HL-60 (cell line): Measurements from ENCODE around the gene FEM1A.

ENCODE experiments used
- DNase-seq, 2 experiments: peaks; one replicate each; pipeline ENCODE4 v3.0.0-alpha.2; 2010 to 2020; ENCODE audit warnings: low read depth in 1 of 2, low spot score in 1 of 2
- H3K27ac ChIP-seq: fragments of 250-450 bp; sonication (Bioruptor Pico); replicated peaks from 2 replicates; pipeline ENCODE4 v1.5.1; 2020; ENCODE audit warnings: mild to moderate bottlenecking, moderate library complexity
- H3K27me3 ChIP-seq: fragments of 250-450 bp; sonication (Bioruptor Pico); 2 replicates; pipeline ENCODE4 v1.5.1; 2021; ENCODE audit warnings: mild to moderate bottlenecking, moderate library complexity; ENCODE audit not compliant: insufficient read depth, poor library complexity, severe bottlenecking
- H3K4me3 ChIP-seq: replicated peaks from 2 replicates; pipeline ENCODE4 v1.5.1; 2011; ENCODE audit warnings: mild to moderate bottlenecking, control low read depth, low read length; ENCODE audit not compliant: insufficient read depth
- CTCF ChIP-seq: IDR thresholded peaks from one replicate; pipeline ENCODE4 v1.5.1; 2011; ENCODE audit warnings: low read length, control low read depth, inconsistent platforms; ENCODE audit not compliant: insufficient read depth
- GABPA ChIP-seq: IDR thresholded peaks from 2 replicates; pipeline ENCODE4 v1.6.1; 2012; ENCODE audit warnings: low read depth
- POLR2AphosphoS5 ChIP-seq: IDR thresholded peaks from 2 replicates; pipeline ENCODE4 v1.6.1; 2012; ENCODE audit warnings: low read depth
- REST ChIP-seq: IDR thresholded peaks from 2 replicates; pipeline ENCODE4 v1.6.1; 2012; ENCODE audit warnings: low read depth; ENCODE audit not compliant: insufficient replicate concordance
- SPI1 ChIP-seq: IDR thresholded peaks from 2 replicates; pipeline ENCODE4 v1.6.1; 2012; ENCODE audit warnings: low read depth, mild to moderate bottlenecking, borderline replicate concordance

FEM1A gene

GRCh38 chr19:4748589-4748988, 42.9 kb upstream of the FEM1A start:
- peaks cover 3% of the 10 kb centered on the region for H3K27me3 ChIP-seq
- no peak overlapping the region for H3K4me3 ChIP-seq
- TF ChIP-seq POLR2AphosphoS5 (no peak), CTCF (no peak), GABPA (no peak), SPI1 (no peak), REST (no peak)
- DNase-seq = no peak
- H3K27ac ChIP-seq = no peak overlapping the region

- H3K27ac ChIP-seq = no peak overlapping the region
- no peak for TF ChIP-seq GABPA
- TF ChIP-seq POLR2AphosphoS5 = no peak
- TF ChIP-seq CTCF = no peak
- no peak for TF ChIP-seq SPI1
- TF ChIP-seq REST = no peak
- peaks cover 3% of the 10 kb centered on the region for H3K27me3 ChIP-seq
- H3K4me3 ChIP-seq = no peak overlapping the region
- DNase-seq = no peak
Observed at GRCh38 chr19:4749870-4750590, 41.5 kb upstream of the FEM1A start.

- no peak overlapping the region for H3K27ac ChIP-seq
- DNase-seq = peak in 1 of 2 experiments; percentile 30
- no peak overlapping the region for H3K4me3 ChIP-seq
- peaks cover 1% of the 10 kb centered on the region for H3K27me3 ChIP-seq
- TF ChIP-seq CTCF = no peak
- TF ChIP-seq SPI1 = no peak
- no peak for TF ChIP-seq REST
- TF ChIP-seq GABPA = no peak
- TF ChIP-seq POLR2AphosphoS5 = no peak
Observed at GRCh38 chr19:4754248-4754647, 37.3 kb upstream of the FEM1A start.
